Liver (tissue), 9 donors: ENCODE results near the gene ABCC11. TPM values are rescaled to one million over a fixed set of nuclear protein-coding genes. Genes with fewer than 3 reads are reported as not detected.

ENCODE experiments used
- DNase-seq: peaks from one replicate; pipeline ENCODE4 v3.0.0-alpha.2; 2017; ENCODE audit warnings: low spot score
- H3K27ac ChIP-seq, 2 donors: one replicate each; pipeline ENCODE4 v1.7.0; 2013; ENCODE audit warnings: inconsistent platforms in 2 of 2, low read length in 2 of 2, control low read depth in 1 of 2, low read depth in 1 of 2, mild to moderate bottlenecking in 1 of 2
- H3K27me3 ChIP-seq, 4 donors: one replicate each; pipeline versions ENCODE4 v1.6.1 to v1.7.0; 2013; ENCODE audit warnings: low read length in 3 of 4, inconsistent platforms in 1 of 4, mild to moderate bottlenecking in 1 of 4, moderate library complexity in 1 of 4; ENCODE audit not compliant: control insufficient read depth in 4 of 4, insufficient read depth in 4 of 4
- H3K36me3 ChIP-seq, 4 donors: one replicate each; pipeline versions ENCODE4 v1.6.1 to v1.7.0; 2013; ENCODE audit warnings: low read length in 3 of 4, mild to moderate bottlenecking in 3 of 4, low read depth in 1 of 4, moderate library complexity in 1 of 4; ENCODE audit not compliant: control insufficient read depth in 4 of 4, insufficient read depth in 3 of 4
- H3K4me1 ChIP-seq, 4 donors: one replicate each; pipeline versions ENCODE4 v1.6.1 to v1.7.0; 2013; ENCODE audit warnings: low read length in 3 of 4, mild to moderate bottlenecking in 3 of 4, moderate library complexity in 1 of 4; ENCODE audit not compliant: control insufficient read depth in 4 of 4, insufficient read depth in 4 of 4
- H3K4me3 ChIP-seq, 3 donors: one replicate each; pipeline versions ENCODE4 v1.6.1 to v1.7.0; 2013; ENCODE audit warnings: low read length in 3 of 3, control low read depth in 1 of 3, low read depth in 1 of 3, mild to moderate bottlenecking in 1 of 3
- H3K9ac ChIP-seq, 2 donors: one replicate each; pipeline ENCODE4 v1.7.0; 2013; ENCODE audit warnings: low read length in 2 of 2, mild to moderate bottlenecking in 2 of 2, moderate library complexity in 2 of 2, control low read depth in 1 of 2, low read depth in 1 of 2
- H3K9me3 ChIP-seq, 4 donors: one replicate each; pipeline versions ENCODE4 v1.6.1 to v1.7.0; 2013; ENCODE audit warnings: low read length in 3 of 4; ENCODE audit not compliant: control insufficient read depth in 4 of 4
- ATF3 ChIP-seq: IDR thresholded peaks from 2 replicates; pipeline ENCODE4 v1.6.1; 2016; ENCODE audit warnings: antibody characterized with exemption
- CTCF ChIP-seq: fragments of 150-350 bp; IDR thresholded peaks from 2 replicates; pipeline ENCODE4 v1.5.1; 2017; ENCODE audit warnings: improper control_type of control experiment, low read depth, low read length; ENCODE audit not compliant: missing input control
- EGR1 ChIP-seq, 2 donors: IDR thresholded peaks; 2 replicates each; pipeline ENCODE4 v1.6.1; 2016 to 2018; ENCODE audit warnings: antibody characterized with exemption in 2 of 2, low read depth in 2 of 2
- FOXA1 ChIP-seq: IDR thresholded peaks from 2 replicates; pipeline ENCODE4 v1.6.1; 2016; ENCODE audit warnings: antibody characterized with exemption
- FOXA2 ChIP-seq: IDR thresholded peaks from 2 replicates; pipeline ENCODE4 v1.6.1; 2016; ENCODE audit warnings: antibody characterized with exemption
- GABPA ChIP-seq, 2 donors: IDR thresholded peaks in 1 of 2; conservative IDR thresholded peaks in 1 of 2; 2 replicates each; pipeline ENCODE4 v1.6.1; 2016; ENCODE audit warnings: antibody characterized with exemption in 2 of 2, mild to moderate bottlenecking in 1 of 2, moderate library complexity in 1 of 2
- HNF4A ChIP-seq, 2 donors: conservative IDR thresholded peaks; 2 replicates each; pipeline ENCODE4 v1.6.1; 2016; ENCODE audit warnings: antibody characterized with exemption in 2 of 2, mild to moderate bottlenecking in 2 of 2
- HNF4G ChIP-seq: IDR thresholded peaks from 2 replicates; pipeline ENCODE4 v1.6.1; 2016; ENCODE audit warnings: antibody characterized with exemption
- JUND ChIP-seq, 2 donors: IDR thresholded peaks; 2 replicates each; pipeline ENCODE4 v1.6.1; 2016; ENCODE audit warnings: antibody characterized with exemption in 2 of 2
- MAX ChIP-seq: IDR thresholded peaks from 2 replicates; pipeline ENCODE4 v1.6.1; 2016; ENCODE audit warnings: antibody characterized with exemption
- NR2F2 ChIP-seq: IDR thresholded peaks from 2 replicates; pipeline ENCODE4 v1.6.1; 2016; ENCODE audit warnings: antibody characterized with exemption
- RAD21 ChIP-seq, 2 donors: IDR thresholded peaks; 2 replicates each; pipeline ENCODE4 v1.6.1; 2016; ENCODE audit warnings: antibody characterized with exemption in 2 of 2, mild to moderate bottlenecking in 2 of 2
- REST ChIP-seq: IDR thresholded peaks from 2 replicates; pipeline ENCODE4 v1.6.1; 2016; ENCODE audit warnings: antibody characterized with exemption, mild to moderate bottlenecking
- RXRA ChIP-seq, 2 donors: IDR thresholded peaks; 2 replicates each; pipeline ENCODE4 v1.6.1; 2017 to 2018; ENCODE audit warnings: antibody characterized with exemption in 2 of 2, mild to moderate bottlenecking in 1 of 2
- SP1 ChIP-seq: IDR thresholded peaks from 2 replicates; pipeline ENCODE4 v1.6.1; 2018; ENCODE audit warnings: antibody characterized with exemption, mild to moderate bottlenecking
- TAF1 ChIP-seq: conservative IDR thresholded peaks from 2 replicates; pipeline ENCODE4 v1.6.1; 2016; ENCODE audit warnings: antibody characterized with exemption, mild to moderate bottlenecking
- YY1 ChIP-seq: IDR thresholded peaks from 2 replicates; pipeline ENCODE4 v1.6.1; 2016; ENCODE audit warnings: antibody characterized with exemption, mild to moderate bottlenecking
- ZBTB33 ChIP-seq: IDR thresholded peaks from 2 replicates; pipeline ENCODE4 v1.6.1; 2016; ENCODE audit warnings: antibody characterized with exemption
- WGBS: extraction: QIAGEN DNeasy Blood & Tissue Kit; methylation state at CpG from one replicate; pipeline ENCODE4 v1.1.7; 2013; 5-methylcytosine and 5-hydroxymethylcytosine counted together
- polyA plus RNA-seq, 2 donors: library from polyadenylated mRNA; stranded (reverse) in 1 of 2; unstranded in 1 of 2; fragments of 200-250 nt in 1 of 2; fragments of >200 nt in 1 of 2; fragmentation: Nextera tagmentation in 1 of 2; extraction: Ambion mirVana in 1 of 2; gene quantifications; one replicate each; pipeline versions ENCODE4 v1.2.1 to v1.2.3, GENCODE V29; 2013 to 2015
- total RNA-seq, 2 donors: library from RNA; depleted of rRNA; stranded (reverse); fragments of >200 nt; gene quantifications; one replicate each; pipeline ENCODE4 v1.2.3, GENCODE V29; 2014
- donor health status: healthy.
- donor health status: healthy.
- donor health status: healthy.
- donor health status: healthy.
- donor health status: healthy.

ABCC11 gene
- total and polyA plus RNA-seq, 4 donors: 1.4 to 22.3 (median 2.7) TPM

GRCh38 chr16:48162839-48163410 lies 84.4 kb downstream of the ABCC11 start:
- Histone ChIP-seq H3K9ac (no peak overlapping the region), H3K9me3 (no peaks in the 10 kb centered on the region), H3K4me3 (no peak overlapping the region), H3K4me1 (peaks cover 3 to 18% (median 14%) of the 10 kb centered on the region in 4 donors), H3K27me3 (no peaks in the 10 kb centered on the region), H3K36me3 (no peaks in the 10 kb centered on the region), H3K27ac (no peak overlapping the region)
- DNase-seq: no peak
- WGBS: 66% methylated on average over 9 of the region's 9 CpGs
- peak; percentile 54 to 80 for TF ChIP-seq RXRA (IDR thresholded peaks at IDR 0.05)
- TF ChIP-seq SP1: peak; percentile 17
- no peak for TF ChIP-seq YY1
- peak in 1 of 2 donors; percentile 19 for TF ChIP-seq RAD21 (IDR thresholded peaks at IDR 0.05)
- no peak for TF ChIP-seq EGR1 (IDR thresholded peaks at IDR 0.05; ENCODE audit: low read depth in 2 of 2)
- peak in 1 of 2 donors; percentile 33 for TF ChIP-seq HNF4A (conservative IDR thresholded peaks at IDR 0.05)

- Histone ChIP-seq H3K27ac (no peak overlapping the region), H3K4me3 (no peak overlapping the region), H3K9me3 (no peaks in the 10 kb centered on the region), H3K36me3 (no peaks in the 10 kb centered on the region), H3K4me1 (peaks cover 3 to 18% (median 14%) of the 10 kb centered on the region in 4 donors), H3K27me3 (no peaks in the 10 kb centered on the region), H3K9ac (no peak overlapping the region)
- no peak for DNase-seq
- no peak for TF ChIP-seq MAX
- TF ChIP-seq RAD21 (IDR thresholded peaks at IDR 0.05): no peak
- no peak for TF ChIP-seq HNF4A (conservative IDR thresholded peaks at IDR 0.05)
- no peak for TF ChIP-seq JUND (IDR thresholded peaks at IDR 0.05)
- TF ChIP-seq SP1: no peak
- 82% methylated on average over 4 of the region's 4 CpGs for WGBS
Measured at GRCh38 chr16:48161906-48162305, 85.4 kb downstream of the ABCC11 start.

- no peaks in the 10 kb centered on the region for H3K36me3 ChIP-seq
- no peaks in the 10 kb centered on the region for H3K9me3 ChIP-seq
- no peaks in the 10 kb centered on the region for H3K27me3 ChIP-seq
- DNase-seq: no peak
- 88% methylated on average over 6 of the region's 6 CpGs for WGBS
- no peak overlapping the region for H3K9ac ChIP-seq
- no peak overlapping the region for H3K4me3 ChIP-seq
- peaks cover 0 to 16% (median 12%) of the 10 kb centered on the region in 4 donors for H3K4me1 ChIP-seq
- TF ChIP-seq JUND (IDR thresholded peaks at IDR 0.05): no peak
- TF ChIP-seq EGR1 (IDR thresholded peaks at IDR 0.05; ENCODE audit: low read depth in 2 of 2): no peak
- TF ChIP-seq TAF1: no peak
- TF ChIP-seq ZBTB33: no peak
- no peak for TF ChIP-seq RAD21 (IDR thresholded peaks at IDR 0.05)
- TF ChIP-seq FOXA2: no peak
- no peak for TF ChIP-seq CTCF
- TF ChIP-seq MAX: no peak
- TF ChIP-seq ATF3: no peak
- no peak for TF ChIP-seq HNF4A (conservative IDR thresholded peaks at IDR 0.05)
- no peak for TF ChIP-seq HNF4G
- no peak for TF ChIP-seq REST
- no peak for TF ChIP-seq FOXA1
- no peak for TF ChIP-seq GABPA (IDR thresholded peaks at IDR 0.05 in 1 of 2, conservative IDR thresholded peaks at IDR 0.05 in 1 of 2)
- TF ChIP-seq SP1: no peak
- no peak for TF ChIP-seq NR2F2
- TF ChIP-seq RXRA (IDR thresholded peaks at IDR 0.05): no peak
- TF ChIP-seq YY1: no peak
- H3K27ac ChIP-seq: no peak overlapping the region
Measured at GRCh38 chr16:48160575-48160974, 86.8 kb downstream of the ABCC11 start.
